ENCODE data around the gene AKR1C3. TPM values are rescaled to one million over a fixed set of nuclear protein-coding genes. Genes with fewer than 3 reads are reported as not detected.

AKR1C3 gene
- total and polyA plus RNA-seq, 2 of the 4 experiments (the other 2 are of a cell fraction) = 0.18 to 0.51 TPM

DNA sequence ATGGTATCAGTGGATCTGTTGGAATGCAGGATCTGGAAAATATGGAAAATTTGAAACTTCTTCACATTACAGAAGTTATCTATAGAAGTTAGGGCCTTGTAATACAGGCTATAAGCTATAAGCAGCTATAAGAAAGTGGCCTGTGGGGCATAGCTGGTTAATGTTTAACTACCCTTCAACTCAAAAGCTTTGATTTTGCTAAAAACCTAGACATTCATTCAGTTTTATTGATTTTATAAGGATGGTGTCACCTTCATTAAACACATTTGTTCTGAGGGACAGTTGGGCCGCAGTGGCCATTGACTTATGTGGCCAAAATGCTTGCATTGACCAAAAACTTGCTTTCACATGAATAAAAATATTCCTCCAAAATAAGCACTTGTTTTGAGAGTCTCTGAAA is 13.1 kb upstream of the AKR1C3 start:
- Histone ChIP-seq H2BK5ac (ENCODE audit: low read depth, low read length, poor library complexity, severe bottlenecking) (no peak overlapping the region), H3K9me1 (ENCODE audit: insufficient read depth, low read length) (no peaks in the 10 kb centered on the region), H3K4me2 (ENCODE audit: low read depth, low read length) (no peak overlapping the region), H3K4ac (ENCODE audit: low read depth, low read length) (no peak overlapping the region), H3K56ac (ENCODE audit: extremely low read depth, insufficient read depth, low read length) (no peak overlapping the region), H4K8ac (ENCODE audit: low read depth in 2 of 2, low read length in 2 of 2) (no peak overlapping the region), H3K14ac (replicated peaks; ENCODE audit: low read depth, low read length) (no peak overlapping the region), H2AK9ac (replicated peaks; ENCODE audit: low read depth, low read length, poor library complexity) (no peak overlapping the region), H2AFZ (replicated peaks; ENCODE audit: low read length, poor library complexity) (no peak overlapping the region), H2AK5ac (ENCODE audit: low read depth, low read length) (no peak overlapping the region), H2BK120ac (ENCODE audit: low read depth, low read length) (no peak overlapping the region), H3K9ac (ENCODE audit: low read depth, low read length) (no peak overlapping the region), H3K4me3 (ENCODE audit: insufficient read depth, low read depth, low read length) (no peak overlapping the region), H3K4me1 (ENCODE audit: control insufficient read depth, insufficient read depth, low read length) (no peaks in the 10 kb centered on the region), H3K23ac (ENCODE audit: low read depth, low read length) (no peak overlapping the region), H3K36me3 (ENCODE audit: control insufficient read depth, insufficient read depth, low read length) (no peaks in the 10 kb centered on the region), H3K18ac (ENCODE audit: low read depth, low read length) (no peak overlapping the region), H4K20me1 (ENCODE audit: insufficient read depth, low read length) (no peaks in the 10 kb centered on the region), H3K9me3 (ENCODE audit: control insufficient read depth, insufficient read depth, low read length) (no peaks in the 10 kb centered on the region), H3K79me1 (ENCODE audit: low read depth in 1 of 2, low read length in 2 of 2) (no peaks in the 10 kb centered on the region), H3K27me3 (ENCODE audit: control insufficient read depth, insufficient read depth, low read length) (no peaks in the 10 kb centered on the region), H4K5ac (ENCODE audit: low read depth, low read length) (no peak overlapping the region), H3K27ac (ENCODE audit: insufficient read depth, low read length) (no peak overlapping the region), H4K91ac (ENCODE audit: insufficient read depth, low read depth, low read length) (no peak overlapping the region), H2BK15ac (ENCODE audit: low read depth, low read length) (no peak overlapping the region), H2BK20ac (ENCODE audit: low read depth, low read length) (no peak overlapping the region)
- WGBS, 2 experiments (ENCODE audit: extremely low coverage in 2 of 2, insufficient read length in 1 of 2) = no CpG with 5 or more reads among the region's 1 CpG
- intact Hi-C loops (cut with micrococcal nuclease) = no loop called here
- dilution Hi-C loops (cut with HindIII; ENCODE audit: low sequenced_read_pairs, unreplicated experiment) = no loop called here
- no peak for TF ChIP-seq SMC3 (IDR thresholded peaks at IDR 0.05; ENCODE audit: low read depth, low read length)
- no peak for TF ChIP-seq MXI1 (IDR thresholded peaks at IDR 0.05; ENCODE audit: borderline replicate concordance, low read depth, low read length)
- TF ChIP-seq, protein P1, sequence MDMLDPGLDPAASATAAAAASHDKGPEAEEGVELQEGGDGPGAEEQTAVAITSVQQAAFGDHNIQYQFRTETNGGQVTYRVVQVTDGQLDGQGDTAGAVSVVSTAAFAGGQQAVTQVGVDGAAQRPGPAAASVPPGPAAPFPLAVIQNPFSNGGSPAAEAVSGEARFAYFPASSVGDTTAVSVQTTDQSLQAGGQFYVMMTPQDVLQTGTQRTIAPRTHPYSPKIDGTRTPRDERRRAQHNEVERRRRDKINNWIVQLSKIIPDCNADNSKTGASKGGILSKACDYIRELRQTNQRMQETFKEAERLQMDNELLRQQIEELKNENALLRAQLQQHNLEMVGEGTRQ (IDR thresholded peaks at IDR 0.05; ENCODE audit: low read depth, low read length) = no peak
- TF ChIP-seq, protein P2, sequence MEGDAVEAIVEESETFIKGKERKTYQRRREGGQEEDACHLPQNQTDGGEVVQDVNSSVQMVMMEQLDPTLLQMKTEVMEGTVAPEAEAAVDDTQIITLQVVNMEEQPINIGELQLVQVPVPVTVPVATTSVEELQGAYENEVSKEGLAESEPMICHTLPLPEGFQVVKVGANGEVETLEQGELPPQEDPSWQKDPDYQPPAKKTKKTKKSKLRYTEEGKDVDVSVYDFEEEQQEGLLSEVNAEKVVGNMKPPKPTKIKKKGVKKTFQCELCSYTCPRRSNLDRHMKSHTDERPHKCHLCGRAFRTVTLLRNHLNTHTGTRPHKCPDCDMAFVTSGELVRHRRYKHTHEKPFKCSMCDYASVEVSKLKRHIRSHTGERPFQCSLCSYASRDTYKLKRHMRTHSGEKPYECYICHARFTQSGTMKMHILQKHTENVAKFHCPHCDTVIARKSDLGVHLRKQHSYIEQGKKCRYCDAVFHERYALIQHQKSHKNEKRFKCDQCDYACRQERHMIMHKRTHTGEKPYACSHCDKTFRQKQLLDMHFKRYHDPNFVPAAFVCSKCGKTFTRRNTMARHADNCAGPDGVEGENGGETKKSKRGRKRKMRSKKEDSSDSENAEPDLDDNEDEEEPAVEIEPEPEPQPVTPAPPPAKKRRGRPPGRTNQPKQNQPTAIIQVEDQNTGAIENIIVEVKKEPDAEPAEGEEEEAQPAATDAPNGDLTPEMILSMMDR (conservative IDR thresholded peaks at IDR 0.05; ENCODE audit: low read depth, low read length) = no peak
- no peak for TF ChIP-seq CHD1 (IDR thresholded peaks at IDR 0.05; ENCODE audit: low read depth, low read length)
- TF ChIP-seq CEBPB (IDR thresholded peaks at IDR 0.05; ENCODE audit: low read depth, low read length) = no peak
- TF ChIP-seq MAZ (IDR thresholded peaks at IDR 0.05; ENCODE audit: borderline replicate concordance, low read depth, low read length) = no peak
- TF ChIP-seq POLR2A (IDR thresholded peaks at IDR 0.05; ENCODE audit: low read depth, low read length) = no peak
- no peak for TF ChIP-seq RFX5 (IDR thresholded peaks at IDR 0.05; ENCODE audit: low read depth, low read length)
- TF ChIP-seq RAD21 (IDR thresholded peaks at IDR 0.05; ENCODE audit: low read length) = no peak
- TF ChIP-seq FOS (IDR thresholded peaks at IDR 0.05; ENCODE audit: low read depth, low read length) = no peak
- CTCF ChIA-PET = interaction anchor here (1.4 kb wide), 1 partner anchor 9 kb away, joined by 3 read pairs; no protein-coding TSS in a partner anchor
- in situ Hi-C loops (cut with MboI; ENCODE audit: low sequenced_read_pairs) = no loop called here
- ATAC-seq (ENCODE audit: low read depth) = no peak
- no TSS peak for BruUV-seq (replicated peaks)
- POLR2A ChIA-PET (ENCODE audit: unreplicated experiment) = no interaction called here
- no peak for DNase-seq
